KBM-7 (cell line): ENCODE data around the gene GRIK5.
"Not testable (repeated sequence)": the region's sequence is repeated elsewhere in the genome, so short reads cannot be mapped to it uniquely, and the experiment has no call there.

Experiments used
- DNase-seq: peaks from one replicate; pipeline ENCODE4 v3.0.0-alpha.2; 2015
- in situ Hi-C: fragments of 300-500 bp; cut with MboI; formaldehyde crosslinking; loops from 2 replicates; pipeline ENCODE4 v1.14.3; 2020; ENCODE audit warnings: low sequenced_read_pairs, low pct_unique_long_range_greater_than_20kb, mixed read lengths

GRIK5 gene, protein sequence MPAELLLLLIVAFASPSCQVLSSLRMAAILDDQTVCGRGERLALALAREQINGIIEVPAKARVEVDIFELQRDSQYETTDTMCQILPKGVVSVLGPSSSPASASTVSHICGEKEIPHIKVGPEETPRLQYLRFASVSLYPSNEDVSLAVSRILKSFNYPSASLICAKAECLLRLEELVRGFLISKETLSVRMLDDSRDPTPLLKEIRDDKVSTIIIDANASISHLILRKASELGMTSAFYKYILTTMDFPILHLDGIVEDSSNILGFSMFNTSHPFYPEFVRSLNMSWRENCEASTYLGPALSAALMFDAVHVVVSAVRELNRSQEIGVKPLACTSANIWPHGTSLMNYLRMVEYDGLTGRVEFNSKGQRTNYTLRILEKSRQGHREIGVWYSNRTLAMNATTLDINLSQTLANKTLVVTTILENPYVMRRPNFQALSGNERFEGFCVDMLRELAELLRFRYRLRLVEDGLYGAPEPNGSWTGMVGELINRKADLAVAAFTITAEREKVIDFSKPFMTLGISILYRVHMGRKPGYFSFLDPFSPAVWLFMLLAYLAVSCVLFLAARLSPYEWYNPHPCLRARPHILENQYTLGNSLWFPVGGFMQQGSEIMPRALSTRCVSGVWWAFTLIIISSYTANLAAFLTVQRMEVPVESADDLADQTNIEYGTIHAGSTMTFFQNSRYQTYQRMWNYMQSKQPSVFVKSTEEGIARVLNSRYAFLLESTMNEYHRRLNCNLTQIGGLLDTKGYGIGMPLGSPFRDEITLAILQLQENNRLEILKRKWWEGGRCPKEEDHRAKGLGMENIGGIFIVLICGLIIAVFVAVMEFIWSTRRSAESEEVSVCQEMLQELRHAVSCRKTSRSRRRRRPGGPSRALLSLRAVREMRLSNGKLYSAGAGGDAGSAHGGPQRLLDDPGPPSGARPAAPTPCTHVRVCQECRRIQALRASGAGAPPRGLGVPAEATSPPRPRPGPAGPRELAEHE

GRCh38 chr19:42069619-42070351, at the start of gene GRIK5:
Gene GRIK5, minus strand, starts transcription at chr19:42070206. Its CDS starts 4,436 bp downstream, at chr19:42065770.
- peak; percentile 36 for DNase-seq
- in situ Hi-C loops = no loop called here

DNA sequence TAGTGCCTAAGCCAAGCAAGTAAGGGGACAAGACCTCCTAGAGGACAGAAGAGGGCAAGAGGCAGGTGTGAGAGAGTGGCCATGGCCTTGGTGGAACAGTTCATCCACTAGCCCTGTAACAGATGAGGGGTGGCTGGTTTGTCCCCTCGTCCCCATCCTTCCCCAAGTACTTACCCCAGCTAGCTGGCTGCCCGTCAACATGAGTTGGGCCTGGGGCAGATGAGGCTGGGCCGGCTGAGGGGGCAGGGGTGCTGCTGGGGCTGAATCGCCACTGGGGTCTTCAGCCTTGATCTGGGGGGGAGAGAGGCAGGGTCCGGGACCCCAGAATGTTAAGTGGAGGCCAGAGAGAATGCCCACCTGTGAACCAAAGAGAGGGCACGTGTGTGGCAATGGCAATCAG, 47.1 kb upstream of the GRIK5 start:
- DNase-seq = no peak
- in situ Hi-C loops = loop anchor here (25.0 kb wide), 1 partner anchor 295 kb away; no protein-coding TSS in a partner anchor

- in situ Hi-C loops = loop anchor here (25.0 kb wide), 1 partner anchor 296 kb away; no protein-coding TSS in a partner anchor
- no peak for DNase-seq
These were observed 46.5 kb upstream of the GRIK5 start for GRCh38 chr19:42116308-42117075.

- no peak for DNase-seq
- in situ Hi-C loops = loop anchor here (25.0 kb wide), 1 partner anchor 297 kb away; no protein-coding TSS in a partner anchor
These were observed 45.7 kb upstream of the GRIK5 start for GRCh38 chr19:42115705-42116104.

- DNase-seq = no peak
- in situ Hi-C loops = loop anchor here (25.0 kb wide), 1 partner anchor 297 kb away; no protein-coding TSS in a partner anchor
These were observed 45.2 kb upstream of the GRIK5 start for GRCh38 chr19:42115219-42115618.

- no peak for DNase-seq
- in situ Hi-C loops = loop anchor here (25.0 kb wide), 1 partner anchor 298 kb away; no protein-coding TSS in a partner anchor
These were observed 44.4 kb upstream of the GRIK5 start for GRCh38 chr19:42114412-42114811.

- in situ Hi-C loops = loop anchor here (25.0 kb wide), 1 partner anchor 299 kb away; no protein-coding TSS in a partner anchor
These were observed 43.8 kb upstream of the GRIK5 start for GRCh38 chr19:42113641-42114348.

GRCh38 chr19:42111811-42112210, 41.8 kb upstream of the GRIK5 start:
- no peak for DNase-seq
- in situ Hi-C loops = loop anchor here (25.0 kb wide), 1 partner anchor 300 kb away; no protein-coding TSS in a partner anchor

More at GRCh38 chr19:42113641-42114348, 43.8 kb upstream of the GRIK5 start:
- no peak for DNase-seq

DNA sequence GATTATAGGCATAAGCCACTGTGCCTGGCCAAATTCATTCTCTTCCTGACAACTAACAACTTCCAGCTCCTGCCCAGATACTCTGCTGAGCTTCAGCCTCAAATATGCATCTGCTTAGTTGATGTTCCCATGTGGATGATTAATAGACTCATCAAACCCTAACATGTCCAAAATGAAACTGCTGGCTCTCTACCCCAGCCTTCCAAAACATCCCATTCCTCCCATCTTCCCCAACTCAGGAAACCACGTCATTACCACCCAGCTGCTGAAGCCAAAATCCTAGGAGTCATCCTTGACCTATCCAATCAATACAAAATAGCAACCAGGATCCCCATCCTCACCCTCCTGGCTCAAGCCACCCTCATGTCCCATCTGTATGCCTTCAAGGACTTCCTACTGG, 41.4 kb upstream of the GRIK5 start:
- no peak for DNase-seq
- in situ Hi-C loops = loop anchor here (25.0 kb wide), 1 partner anchor 301 kb away; no protein-coding TSS in a partner anchor

DNA sequence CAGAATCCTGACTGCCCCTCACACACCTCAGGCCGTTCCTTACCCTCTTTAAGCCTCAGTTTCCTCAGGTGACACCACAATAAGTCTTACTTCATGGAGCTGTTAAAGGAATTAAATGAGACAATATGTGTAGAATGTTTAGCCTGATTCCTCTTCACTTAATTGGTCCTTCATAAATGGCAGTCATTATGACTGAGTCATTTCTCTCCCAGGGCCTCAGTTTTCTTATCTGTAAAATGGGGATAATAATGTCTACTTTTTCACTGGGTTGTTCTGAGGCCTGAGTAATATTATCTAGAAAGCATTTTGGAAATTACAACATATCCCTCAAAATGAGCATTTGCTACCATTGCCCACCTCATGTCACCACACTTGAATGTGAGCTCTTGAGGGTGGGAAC, 40.7 kb upstream of the GRIK5 start:
- DNase-seq = no peak
- in situ Hi-C loops = loop anchor here (25.0 kb wide), 1 partner anchor 302 kb away; no protein-coding TSS in a partner anchor

DNA sequence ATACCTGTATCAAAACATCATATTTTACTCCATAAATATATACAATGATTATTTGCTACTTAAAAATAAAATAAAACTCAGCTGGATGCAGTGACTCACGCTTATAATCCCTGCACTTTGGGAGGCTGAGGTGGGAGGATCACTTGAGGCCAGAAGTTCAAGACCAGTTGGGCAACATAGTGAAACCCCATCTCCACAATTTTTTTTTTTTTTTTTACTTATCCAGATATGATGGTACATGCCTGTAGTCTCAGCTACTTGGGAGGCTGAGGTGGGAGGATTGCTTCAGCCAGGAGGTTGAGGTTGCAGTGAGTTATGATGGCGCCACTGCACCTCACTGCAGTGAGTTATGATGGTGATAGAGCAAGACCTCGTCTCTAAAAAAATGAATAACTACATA, 39.9 kb upstream of the GRIK5 start:
- in situ Hi-C loops = loop anchor here (25.0 kb wide), 1 partner anchor 302 kb away; no protein-coding TSS in a partner anchor
- DNase-seq = no peak

DNA sequence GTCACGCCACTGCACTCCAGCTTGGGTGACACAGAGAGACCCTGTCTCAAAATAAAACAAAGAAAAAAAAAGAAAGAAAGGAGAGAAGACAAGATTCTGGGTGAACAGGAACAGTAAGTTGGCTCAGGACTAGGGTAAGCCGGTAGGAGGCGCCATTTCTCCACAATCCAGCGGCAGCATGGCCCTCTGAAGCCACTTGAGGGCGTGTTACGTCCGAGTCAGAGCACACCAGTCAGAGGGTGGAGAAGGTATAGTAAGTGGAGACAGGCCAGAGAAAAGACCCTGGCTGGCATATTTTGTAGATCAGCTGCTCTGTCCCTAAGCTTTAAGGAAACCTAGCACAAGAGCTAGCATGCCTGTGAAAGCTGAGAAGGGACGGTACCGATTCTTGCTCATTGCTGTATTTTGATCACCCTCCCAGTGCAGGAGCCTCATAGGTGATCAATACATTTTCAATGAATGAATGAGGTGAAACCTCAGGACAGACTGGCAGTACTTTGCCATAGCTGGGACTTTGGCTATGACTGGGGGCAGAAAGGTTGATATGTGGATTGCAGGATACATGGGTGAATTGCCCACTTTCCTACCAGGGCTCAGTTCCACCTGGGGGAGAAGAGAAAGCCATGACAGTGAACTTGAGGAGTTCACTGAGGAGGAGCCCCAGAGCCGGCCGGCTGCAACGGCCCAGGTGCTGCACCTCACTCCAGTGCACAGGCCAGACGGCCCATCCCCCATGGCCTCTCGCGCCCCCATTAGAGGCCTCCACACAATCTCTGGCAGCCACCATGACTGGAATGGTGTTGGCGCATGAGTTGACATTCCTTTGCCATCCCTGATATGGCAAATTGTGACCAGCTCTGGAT, 38.8 kb upstream of the GRIK5 start:
- peak; percentile 91 for DNase-seq
- in situ Hi-C loops = loop anchor here (25.0 kb wide), 1 partner anchor 304 kb away; no protein-coding TSS in a partner anchor

DNA sequence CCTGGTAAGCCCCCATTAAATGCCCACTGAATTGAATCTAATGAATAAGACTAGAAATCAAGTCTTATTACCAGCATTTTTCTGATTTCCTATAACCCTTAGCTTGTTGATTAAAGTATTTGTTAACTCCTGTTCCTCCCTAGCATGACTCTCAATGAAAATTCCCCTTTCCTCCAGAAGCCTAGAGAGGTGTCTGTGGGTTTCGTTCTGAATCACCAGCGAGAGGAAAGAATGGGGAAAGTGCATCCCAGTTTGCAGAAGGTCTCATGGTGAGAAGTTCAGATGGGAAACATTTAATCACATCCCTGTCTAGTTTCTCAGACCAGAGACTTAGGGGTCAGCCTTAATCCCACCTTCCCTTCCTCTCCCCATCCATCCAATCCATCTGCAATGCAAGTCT, 35.4 kb upstream of the GRIK5 start:
- DNase-seq = no peak
- in situ Hi-C loops = loop anchor here (25.0 kb wide), 1 partner anchor 307 kb away; no protein-coding TSS in a partner anchor

GRCh38 chr19:42102877-42103276, 32.9 kb upstream of the GRIK5 start:
- DNase-seq = no peak
- in situ Hi-C loops = loop anchor here (25.0 kb wide), 1 partner anchor 309 kb away; no protein-coding TSS in a partner anchor

- DNase-seq = not testable (repeated sequence)
- in situ Hi-C loops = loop anchor here (25.0 kb wide), 1 partner anchor 312 kb away; no protein-coding TSS in a partner anchor
These were observed 30.2 kb upstream of the GRIK5 start for GRCh38 chr19:42100241-42100640.

DNA sequence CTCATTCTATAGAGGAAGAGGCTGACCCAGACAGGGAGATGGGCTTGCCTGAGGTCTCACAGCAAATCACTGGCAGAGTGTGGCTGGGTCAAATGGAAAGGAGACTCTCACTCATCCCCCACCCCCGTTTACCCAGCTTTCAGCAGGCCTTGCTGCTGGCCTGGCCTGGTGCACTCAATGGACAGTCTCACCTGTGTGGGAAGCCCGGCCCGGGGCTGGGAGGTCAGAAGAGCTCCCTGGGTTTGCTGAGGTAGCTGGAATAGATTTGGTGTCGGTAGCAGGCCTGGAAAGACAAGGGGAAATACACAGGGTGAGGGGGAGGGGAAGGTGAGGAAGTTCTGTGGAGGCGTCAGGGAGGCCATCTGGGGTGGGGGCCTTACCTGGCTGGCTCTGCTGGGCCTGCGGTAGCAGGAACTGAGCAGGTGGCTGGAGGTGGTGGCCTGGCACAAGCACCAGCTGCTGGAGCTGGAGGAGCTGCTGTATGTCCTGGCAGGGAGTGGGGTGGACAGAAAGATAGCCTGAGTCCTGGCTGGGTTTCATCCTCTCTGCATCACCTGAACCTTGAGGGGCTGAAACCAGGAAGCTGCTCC, 29.4 kb upstream of the GRIK5 start:
- in situ Hi-C loops = no loop called here
- no peak for DNase-seq
